Skin epidermis (tissue), 12 donors: ENCODE measurements around the gene ANKRD36B.
"Not testable (repeated sequence)": the region's sequence is repeated elsewhere in the genome, so short reads cannot be mapped to it uniquely, and the experiment has no call there.

Source experiments
- H3K27ac ChIP-seq, 21 experiments: fragments of 200-600 bp; sonication (generic) in 11 of 21; one replicate each; pipeline ENCODE4 v1.5.0; 2020; ENCODE audit warnings: mild to moderate bottlenecking in 3 of 21, inconsistent platforms in 2 of 21, moderate library complexity in 2 of 21
- H3K4me3 ChIP-seq, 7 experiments: fragments of 200-600 bp; sonication (generic) in 2 of 7; one replicate each; pipeline ENCODE4 v1.5.0; 2020; ENCODE audit warnings: inconsistent platforms in 2 of 7, mild to moderate bottlenecking in 2 of 7, moderate library complexity in 1 of 7

The ANKRD36B gene

GRCh38 chr2:97552406-97552805 lies 37.3 kb downstream of the ANKRD36B start:
- not testable (repeated sequence) for H3K4me3 ChIP-seq, H3K27ac ChIP-seq

DNA sequence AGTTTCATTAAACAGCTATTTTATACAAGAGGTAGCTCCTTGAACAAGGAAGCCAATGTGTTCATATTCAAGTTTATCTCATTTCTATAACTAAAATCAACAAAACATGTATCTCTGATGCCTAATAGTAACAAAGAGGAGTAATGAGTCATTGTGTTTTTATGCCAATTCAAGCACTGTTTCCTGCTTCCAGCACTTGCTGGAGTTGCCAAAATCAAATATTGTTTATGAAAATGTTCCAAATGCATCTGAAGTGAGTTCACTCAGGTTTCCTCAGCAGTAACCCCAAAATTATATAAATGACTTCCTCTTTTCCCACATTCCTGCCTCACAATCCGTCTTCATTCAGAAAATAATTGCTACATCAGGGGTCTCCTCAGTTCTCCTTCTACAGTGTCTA lies 39.2 kb downstream of the ANKRD36B start:
- not testable (repeated sequence) for H3K27ac ChIP-seq, H3K4me3 ChIP-seq

- H3K4me3 ChIP-seq, H3K27ac ChIP-seq: not testable (repeated sequence)
These were observed 40.6 kb downstream of the ANKRD36B start for GRCh38 chr2:97549058-97549457.

GRCh38 chr2:97548536-97548935 lies 41.1 kb downstream of the ANKRD36B start:
- not testable (repeated sequence) for H3K27ac ChIP-seq, H3K4me3 ChIP-seq

DNA sequence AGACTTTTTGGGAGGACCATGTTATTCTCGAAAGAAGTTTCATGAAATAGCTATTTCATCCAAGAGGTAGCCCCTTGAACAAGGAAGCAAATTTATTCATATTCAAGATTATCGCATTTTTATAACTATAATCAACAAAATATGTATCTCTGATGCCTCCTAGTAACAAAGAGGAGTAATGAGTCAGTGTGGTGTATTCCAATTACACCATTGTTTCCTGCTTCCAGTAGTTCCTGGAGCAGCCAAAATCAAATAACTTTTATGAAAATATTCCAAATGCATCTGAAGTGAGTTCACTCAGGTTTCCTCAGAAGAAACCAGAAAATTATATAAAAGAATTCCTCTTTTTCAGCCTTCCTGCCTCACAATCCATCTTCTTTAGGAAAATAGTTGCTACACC lies 43.0 kb downstream of the ANKRD36B start:
- Histone ChIP-seq H3K4me3 (no peak overlapping the region), H3K27ac (no peak overlapping the region)

DNA sequence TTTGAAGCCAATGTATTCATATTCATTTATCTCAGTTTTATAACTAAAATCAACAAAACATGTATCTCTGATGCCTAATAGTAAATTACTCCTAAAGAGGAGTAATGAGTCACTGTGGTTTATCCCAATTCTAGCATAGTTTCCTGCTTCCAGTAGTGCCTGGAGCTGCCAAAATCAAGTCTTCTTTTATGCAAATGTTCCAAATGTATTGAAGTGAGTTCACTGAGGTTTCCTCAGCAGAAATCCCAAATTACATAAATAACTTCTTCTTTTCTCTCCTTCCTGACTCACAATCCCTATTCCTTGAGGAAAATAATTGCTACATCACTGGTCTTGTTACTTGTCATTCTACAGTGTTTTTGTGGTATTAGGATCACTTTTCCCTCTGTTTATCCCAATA lies 44.8 kb downstream of the ANKRD36B start:
- not testable (repeated sequence) for H3K4me3 ChIP-seq, H3K27ac ChIP-seq

DNA sequence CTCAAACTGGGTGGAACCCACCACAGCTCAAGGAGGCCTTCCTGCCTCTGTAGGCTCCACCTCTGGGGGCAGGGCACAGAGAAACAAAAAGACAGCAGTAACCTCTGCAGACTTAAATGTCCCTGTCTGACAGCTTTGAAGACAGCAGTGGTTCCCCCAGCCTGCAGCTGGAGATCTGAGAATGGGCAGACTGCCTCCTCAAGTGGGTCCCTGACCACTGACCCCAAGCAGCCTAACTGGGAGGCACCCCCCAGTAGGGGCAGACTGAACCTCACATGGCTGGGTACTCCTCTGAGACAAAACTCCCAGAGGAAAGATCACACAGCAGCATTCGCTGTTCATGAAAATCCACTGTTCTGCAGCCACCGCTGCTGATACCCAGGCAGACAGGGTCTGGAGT lies 63.8 kb downstream of the ANKRD36B start:
- H3K27ac ChIP-seq, H3K4me3 ChIP-seq: not testable (repeated sequence)

- H3K4me3 ChIP-seq, H3K27ac ChIP-seq: not testable (repeated sequence)
These were observed 65.9 kb downstream of the ANKRD36B start for GRCh38 chr2:97523816-97524215.

DNA sequence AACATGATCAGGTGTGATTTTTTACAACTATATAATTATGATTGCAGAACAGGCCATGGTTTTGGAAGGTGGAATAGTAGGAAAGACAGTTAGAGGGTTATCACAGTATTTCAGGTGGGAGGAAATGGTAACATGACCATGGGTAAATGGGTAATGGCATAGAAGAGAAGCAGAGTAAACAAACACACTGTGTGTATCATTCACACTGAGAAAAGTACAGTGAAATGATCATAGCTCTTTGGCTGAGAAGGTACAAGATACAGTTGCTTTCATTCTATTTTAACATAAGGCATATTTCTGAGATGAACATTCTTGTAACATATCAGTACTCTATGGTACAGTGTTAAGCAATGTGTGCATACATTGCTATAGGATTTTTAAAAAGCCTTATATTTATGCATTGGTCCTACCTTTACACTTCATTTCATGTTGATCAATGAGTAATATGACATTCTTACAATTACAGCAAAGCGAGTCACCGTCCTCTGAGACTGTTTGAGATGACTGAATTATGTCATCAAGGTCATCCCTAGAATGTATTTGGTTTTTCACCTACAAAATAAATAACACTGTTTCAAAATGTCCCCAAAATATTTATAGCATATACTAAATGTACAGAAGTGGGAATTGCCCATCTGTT lies 66.6 kb downstream of the ANKRD36B start:
- not testable (repeated sequence) for H3K4me3 ChIP-seq, H3K27ac ChIP-seq

GRCh38 chr2:97495651-97496050 lies 94.0 kb downstream of the ANKRD36B start:
- not testable (repeated sequence) for H3K27ac ChIP-seq, H3K4me3 ChIP-seq

DNA sequence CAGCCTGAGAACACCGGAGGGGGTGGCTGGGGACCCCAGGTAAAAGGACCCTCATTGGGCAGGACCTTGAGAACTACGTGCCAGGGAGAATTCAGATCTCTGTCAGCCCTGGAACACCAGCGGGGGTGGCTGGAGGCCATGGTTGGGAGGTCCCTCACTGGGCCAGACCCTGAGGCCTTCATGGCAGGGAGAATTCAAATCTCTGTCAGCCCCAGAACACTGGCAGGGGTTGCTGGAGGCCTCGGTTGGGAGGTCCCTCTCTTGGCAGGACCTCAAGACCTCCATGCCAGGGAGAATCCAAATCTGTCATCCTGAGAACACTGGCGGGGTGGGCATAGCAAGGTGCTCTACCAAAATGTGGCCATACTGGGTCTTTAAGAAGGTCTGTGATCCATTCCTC lies 99.5 kb downstream of the ANKRD36B start:
- not testable (repeated sequence) for H3K27ac ChIP-seq, H3K4me3 ChIP-seq
